GM21786 (cell line): ENCODE measurements around the gene ATF7IP2.
A peak's percentile ranks its signal among the peaks of the same experiment; 100 is the strongest.
"Not testable (repeated sequence)": the region's sequence is repeated elsewhere in the genome, so short reads cannot be mapped to it uniquely, and the experiment has no call there.

Experiments used
- ATAC-seq: cut with Tn5 transposase; IDR thresholded peaks from one replicate; pipeline ENCODE4 v1.9.1; 2021; ENCODE audit not compliant: unreplicated experiment

ATF7IP2 gene

GRCh38 chr16:10385725-10386516 lies at the start of gene ATF7IP2:
TSS of gene ATF7IP2 (plus strand) at chr16:10386061. CDS start at chr16:10430621, 44,560 bp downstream.
- peak; percentile 91 for ATAC-seq

- no peak for ATAC-seq
These were observed 47.4 kb upstream of the ATF7IP2 start for GRCh38 chr16:10338426-10338825.

GRCh38 chr16:10339777-10340732 lies 45.8 kb upstream of the ATF7IP2 start:
- no peak for ATAC-seq

GRCh38 chr16:10343124-10343760 lies 42.6 kb upstream of the ATF7IP2 start:
- ATAC-seq: no peak

- not testable (repeated sequence) for ATAC-seq
These were observed 41.2 kb upstream of the ATF7IP2 start for GRCh38 chr16:10344699-10345098.

GRCh38 chr16:10345629-10346028 lies 40.2 kb upstream of the ATF7IP2 start:
- no peak for ATAC-seq

- no peak for ATAC-seq
These were observed 36.0 kb upstream of the ATF7IP2 start for GRCh38 chr16:10349851-10350250.

- no peak for ATAC-seq
These were observed 33.6 kb upstream of the ATF7IP2 start for GRCh38 chr16:10352262-10352661.

GRCh38 chr16:10355589-10355988 lies 30.3 kb upstream of the ATF7IP2 start:
- ATAC-seq: no peak

GRCh38 chr16:10356870-10357842 lies 28.7 kb upstream of the ATF7IP2 start:
- ATAC-seq: no peak

- ATAC-seq: not testable (repeated sequence)
These were observed 24.1 kb upstream of the ATF7IP2 start for GRCh38 chr16:10361747-10362076.

- ATAC-seq: no peak
These were observed 23.6 kb upstream of the ATF7IP2 start for GRCh38 chr16:10362077-10362863.

GRCh38 chr16:10362864-10363197 lies 23.0 kb upstream of the ATF7IP2 start:
- not testable (repeated sequence) for ATAC-seq

GRCh38 chr16:10366619-10367018 lies 19.2 kb upstream of the ATF7IP2 start:
- ATAC-seq: not testable (repeated sequence)

GRCh38 chr16:10367616-10368188 lies 18.2 kb upstream of the ATF7IP2 start:
- ATAC-seq: no peak

- no peak for ATAC-seq
These were observed 16.8 kb upstream of the ATF7IP2 start for GRCh38 chr16:10368969-10369551.

GRCh38 chr16:10370096-10370726 lies 15.7 kb upstream of the ATF7IP2 start:
- ATAC-seq: peak; percentile 47

GRCh38 chr16:10371592-10371991 lies 14.3 kb upstream of the ATF7IP2 start:
- ATAC-seq: no peak
